Measurements from ENCODE around the gene MYL10. TPM values are rescaled to one million over a fixed set of nuclear protein-coding genes. Genes with fewer than 3 reads are reported as not detected.

MYL10 gene
- total and polyA plus RNA-seq, 10 of the 15 experiments (the other 5 are each of a cell fraction or from before 2014, with no cell fraction given), result not detected

GRCh38 chr7:101608772-101609713, 20.1 kb downstream of the MYL10 start (continued):
- TF ChIP-seq ATF2 (IDR thresholded peaks at IDR 0.05; ENCODE audit: low read length) (no peak), PML (IDR thresholded peaks at IDR 0.05; ENCODE audit: low read length) (no peak), CBFB (IDR thresholded peaks at IDR 0.05; ENCODE audit: low read depth) (no peak), BCLAF1 (IDR thresholded peaks at IDR 0.05) (no peak), HDAC2 (IDR thresholded peaks at IDR 0.05) (no peak)

- in situ Hi-C loops (cut with MboI), result loop anchor here (10.0 kb wide), 1 partner anchor 778 kb away; no protein-coding TSS in a partner anchor
- FAIRE-seq (no peak), ATAC-seq (no peak), DNase-seq (ENCODE audit: low read depth, low spot score) (no peak)
- Histone ChIP-seq H3K79me2 (ENCODE audit: control insufficient read depth, insufficient read depth, low read length) (no peaks in the 10 kb centered on the region), H3K4me3 (no peak overlapping the region), H3K27me3 (replicated peaks in 1 of 2; ENCODE audit: control insufficient read depth in 2 of 2, insufficient read depth in 2 of 2, low read length in 1 of 2) (peaks cover 0 to 2% of the 10 kb centered on the region in 2 experiments; a peak in 2 of 4 replicates), H3K36me3 (ENCODE audit: control insufficient read depth in 2 of 2, insufficient read depth in 2 of 2, low read length in 1 of 2) (no peaks in the 10 kb centered on the region), H3K4me2 (ENCODE audit: control insufficient read depth, insufficient read depth) (no peak overlapping the region), H3K9ac (ENCODE audit: control insufficient read depth, insufficient read depth, low read length) (no peak overlapping the region), H3K4me1 (ENCODE audit: control insufficient read depth, insufficient read depth, low read length) (no peaks in the 10 kb centered on the region), H2AFZ (ENCODE audit: control insufficient read depth, low read depth, low read length) (no peak overlapping the region), H4K20me1 (ENCODE audit: control insufficient read depth, insufficient read depth) (no peaks in the 10 kb centered on the region), H3K27ac (ENCODE audit: control insufficient read depth, insufficient read depth) (no peak overlapping the region), H3K9me3 (replicated peaks; ENCODE audit: control insufficient read depth, insufficient read depth, low read length) (no peaks in the 10 kb centered on the region)
- ChIA-PET SMC1A (ENCODE audit: uncharacterized antibody, unreplicated experiment) (no interaction called here), CTCF (interaction anchor here (0.9 kb wide), 1 partner anchor 664 kb away, joined by 3 read pairs; no protein-coding TSS in a partner anchor), RAD21 (ENCODE audit: unreplicated experiment) (no interaction called here), POLR2A (no interaction called here)
- no peak for TF ChIP-seq RAD51 (IDR thresholded peaks at IDR 0.05)
- no TSS peak for BruUV-seq (replicated peaks)
- intact Hi-C loops (cut with micrococcal nuclease; ENCODE audit: unreplicated experiment), result no loop called here
- 3% methylated on average over 2 of the region's 2 CpGs for WGBS (ENCODE audit: insufficient coverage, insufficient replicate concordance, low lambda C conversion rate, missing lambda C conversion rate)
Observed at GRCh38 chr7:101606498-101606923, 22.6 kb downstream of the MYL10 start.
